Measurements from ENCODE around the gene MMRN2.
"Not testable (repeated sequence)": the region's sequence is repeated elsewhere in the genome, so short reads cannot be mapped to it uniquely, and the experiment has no call there.

The MMRN2 gene

GRCh38 chr10:86940076-86940475 is 17.3 kb downstream of the MMRN2 start:
- H3K27me3 ChIP-seq (ENCODE audit: control insufficient read depth in 1 of 2, insufficient read depth in 1 of 2, low read length in 2 of 2); H3K4me1 ChIP-seq (ENCODE audit: control insufficient read depth, insufficient read depth, low read depth, low read length); H3K27ac ChIP-seq (ENCODE audit: low read length, poor library complexity, severe bottlenecking); H2AFZ ChIP-seq (ENCODE audit: low read depth, low read length); H3K4ac ChIP-seq (ENCODE audit: low read depth in 1 of 2, low read length in 2 of 2); H3K23ac ChIP-seq (ENCODE audit: low read length in 2 of 2); H3K4me2 ChIP-seq (ENCODE audit: low read length, poor library complexity, severe bottlenecking); H3K14ac ChIP-seq (ENCODE audit: low read length in 2 of 2); H3K4me3 ChIP-seq (ENCODE audit: insufficient read depth in 1 of 2, low read depth in 1 of 2, low read length in 2 of 2); H2BK120ac ChIP-seq (ENCODE audit: low read depth, low read length); H4K8ac ChIP-seq (ENCODE audit: low read length); DNase-seq; H3K9me3 ChIP-seq (ENCODE audit: control insufficient read depth, low read length); H2BK12ac ChIP-seq (ENCODE audit: low read length in 2 of 2); H3K79me1 ChIP-seq (replicated peaks; ENCODE audit: low read length, poor library complexity, severe bottlenecking); H2BK15ac ChIP-seq (ENCODE audit: low read depth, poor library complexity, severe bottlenecking); H2BK5ac ChIP-seq (ENCODE audit: low read depth, low read length, poor library complexity, severe bottlenecking); H3K9ac ChIP-seq (ENCODE audit: low read length); H4K91ac ChIP-seq (ENCODE audit: low read length); H2AK5ac ChIP-seq (ENCODE audit: low read length, severe bottlenecking); H3K18ac ChIP-seq (ENCODE audit: low read depth in 1 of 2, low read length in 2 of 2): not testable (repeated sequence)
- peaks cover 0 to 20% of the 10 kb centered on the region in 2 experiments for H3K36me3 ChIP-seq (ENCODE audit: control insufficient read depth in 1 of 2, insufficient read depth in 2 of 2, low read depth in 1 of 2, low read length in 2 of 2)
- WGBS, result 95% methylated on average over 16 of the region's 16 CpGs

DNA sequence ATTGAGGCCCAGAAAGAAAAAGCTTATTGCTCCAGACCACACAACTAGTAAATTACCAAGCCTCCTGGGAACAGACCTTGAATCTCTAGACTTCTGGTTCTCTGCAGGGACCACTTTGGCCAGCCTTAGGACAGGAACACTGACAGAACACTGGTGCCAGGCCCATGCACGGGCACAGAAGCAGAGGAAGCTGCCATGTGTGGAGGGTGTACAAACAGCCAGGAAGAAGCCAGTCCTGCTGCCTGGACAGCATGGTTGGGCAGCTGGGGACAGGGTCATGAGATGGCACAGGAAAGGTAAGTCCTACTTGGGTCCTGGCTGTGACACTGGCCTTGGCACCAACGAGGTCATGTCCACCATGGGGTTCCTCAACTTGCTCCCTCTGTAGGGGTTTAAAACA is 19.2 kb downstream of the MMRN2 start:
- DNase-seq, result no peak
- H2AK5ac ChIP-seq (ENCODE audit: low read length, severe bottlenecking), result no peak overlapping the region
- H3K27me3 ChIP-seq (ENCODE audit: control insufficient read depth in 1 of 2, insufficient read depth in 1 of 2, low read length in 2 of 2), result no peaks in the 10 kb centered on the region
- peaks cover 13% of the 10 kb centered on the region for H3K4me1 ChIP-seq (ENCODE audit: control insufficient read depth, insufficient read depth, low read depth, low read length)
- H3K4ac ChIP-seq (ENCODE audit: low read depth in 1 of 2, low read length in 2 of 2), result no peak overlapping the region
- H3K14ac ChIP-seq (ENCODE audit: low read length in 2 of 2), result no peak overlapping the region
- no peak overlapping the region for H3K23ac ChIP-seq (ENCODE audit: low read length in 2 of 2)
- H2BK5ac ChIP-seq (ENCODE audit: low read depth, low read length, poor library complexity, severe bottlenecking), result no peak overlapping the region
- H3K4me3 ChIP-seq (ENCODE audit: insufficient read depth in 1 of 2, low read depth in 1 of 2, low read length in 2 of 2), result no peak overlapping the region
- no peak overlapping the region for H3K27ac ChIP-seq (ENCODE audit: low read length, poor library complexity, severe bottlenecking)
- no peak overlapping the region for H3K4me2 ChIP-seq (ENCODE audit: low read length, poor library complexity, severe bottlenecking)
- peaks cover 0 to 23% of the 10 kb centered on the region in 2 experiments for H3K36me3 ChIP-seq (ENCODE audit: control insufficient read depth in 1 of 2, insufficient read depth in 2 of 2, low read depth in 1 of 2, low read length in 2 of 2)
- no peaks in the 10 kb centered on the region for H3K9me3 ChIP-seq (ENCODE audit: control insufficient read depth, low read length)
- H3K79me1 ChIP-seq (replicated peaks; ENCODE audit: low read length, poor library complexity, severe bottlenecking), result no peaks in the 10 kb centered on the region
- no peak overlapping the region for H2BK120ac ChIP-seq (ENCODE audit: low read depth, low read length)
- WGBS, result 94% methylated on average over 2 of the region's 2 CpGs
- H4K8ac ChIP-seq (ENCODE audit: low read length), result peak overlapping the region; percentile 69
- H3K18ac ChIP-seq (ENCODE audit: low read depth in 1 of 2, low read length in 2 of 2), result no peak overlapping the region
- H2AFZ ChIP-seq (ENCODE audit: low read depth, low read length), result no peak overlapping the region
- H2BK12ac ChIP-seq (ENCODE audit: low read length in 2 of 2), result no peak overlapping the region
- peak overlapping the region; percentile 36 for H4K91ac ChIP-seq (ENCODE audit: low read length)
- H2BK15ac ChIP-seq (ENCODE audit: low read depth, poor library complexity, severe bottlenecking), result no peak overlapping the region
- H3K9ac ChIP-seq (ENCODE audit: low read length), result no peak overlapping the region

DNA sequence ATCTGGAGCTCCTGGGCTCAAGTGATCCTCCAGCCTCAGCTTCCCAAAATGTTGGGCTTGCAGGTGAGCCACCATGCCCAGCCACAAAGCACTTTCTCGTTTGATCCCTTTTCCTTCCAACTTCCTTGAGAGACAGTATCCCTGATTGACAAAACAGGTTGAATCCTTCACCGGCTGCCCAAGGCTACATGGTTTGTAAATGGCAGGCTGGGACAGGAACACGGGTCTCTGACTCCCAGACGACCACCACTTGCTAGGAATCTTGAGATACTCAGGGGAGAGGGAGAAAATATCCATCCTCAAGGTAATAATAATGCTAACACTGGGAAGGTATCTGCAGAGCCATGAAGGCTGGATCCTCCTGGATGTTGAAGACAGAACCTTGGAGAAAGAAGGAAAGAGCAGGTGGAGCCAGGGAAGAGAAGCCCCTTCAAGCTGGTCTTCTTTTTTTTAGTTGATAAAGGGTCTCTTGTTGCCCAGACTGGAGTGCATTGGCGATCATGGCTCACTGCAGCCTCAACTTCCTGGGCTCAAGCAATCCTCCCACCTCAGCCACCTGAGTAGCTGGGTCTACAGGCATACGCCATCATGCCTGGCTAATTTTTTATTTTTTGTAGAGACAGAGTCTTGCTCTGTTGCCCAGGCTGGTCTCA is 19.8 kb downstream of the MMRN2 start:
- Histone ChIP-seq H3K27ac (ENCODE audit: low read length, poor library complexity, severe bottlenecking) (no peak overlapping the region), H3K36me3 (ENCODE audit: control insufficient read depth in 1 of 2, insufficient read depth in 2 of 2, low read depth in 1 of 2, low read length in 2 of 2) (peaks cover 0 to 21% of the 10 kb centered on the region in 2 experiments), H4K91ac (ENCODE audit: low read length) (no peak overlapping the region), H2BK5ac (ENCODE audit: low read depth, low read length, poor library complexity, severe bottlenecking) (no peak overlapping the region), H3K14ac (ENCODE audit: low read length in 2 of 2) (no peak overlapping the region), H3K9me3 (ENCODE audit: control insufficient read depth, low read length) (no peaks in the 10 kb centered on the region), H3K27me3 (ENCODE audit: control insufficient read depth in 1 of 2, insufficient read depth in 1 of 2, low read length in 2 of 2) (no peaks in the 10 kb centered on the region), H3K79me1 (replicated peaks; ENCODE audit: low read length, poor library complexity, severe bottlenecking) (no peaks in the 10 kb centered on the region), H2AK5ac (ENCODE audit: low read length, severe bottlenecking) (no peak overlapping the region), H3K4ac (ENCODE audit: low read depth in 1 of 2, low read length in 2 of 2) (no peak overlapping the region), H4K8ac (ENCODE audit: low read length) (no peak overlapping the region), H2BK120ac (ENCODE audit: low read depth, low read length) (no peak overlapping the region), H3K18ac (ENCODE audit: low read depth in 1 of 2, low read length in 2 of 2) (no peak overlapping the region), H2AFZ (ENCODE audit: low read depth, low read length) (no peak overlapping the region), H2BK15ac (ENCODE audit: low read depth, poor library complexity, severe bottlenecking) (no peak overlapping the region), H3K4me1 (ENCODE audit: control insufficient read depth, insufficient read depth, low read depth, low read length) (peaks cover 13% of the 10 kb centered on the region), H2BK12ac (ENCODE audit: low read length in 2 of 2) (peak overlapping the region in 1 of 2 experiments; percentile 40), H3K4me2 (ENCODE audit: low read length, poor library complexity, severe bottlenecking) (no peak overlapping the region), H3K23ac (ENCODE audit: low read length in 2 of 2) (no peak overlapping the region), H3K4me3 (ENCODE audit: insufficient read depth in 1 of 2, low read depth in 1 of 2, low read length in 2 of 2) (no peak overlapping the region), H3K9ac (ENCODE audit: low read length) (no peak overlapping the region)
- 85% methylated on average over 6 of the region's 6 CpGs for WGBS
- no peak for DNase-seq

DNA sequence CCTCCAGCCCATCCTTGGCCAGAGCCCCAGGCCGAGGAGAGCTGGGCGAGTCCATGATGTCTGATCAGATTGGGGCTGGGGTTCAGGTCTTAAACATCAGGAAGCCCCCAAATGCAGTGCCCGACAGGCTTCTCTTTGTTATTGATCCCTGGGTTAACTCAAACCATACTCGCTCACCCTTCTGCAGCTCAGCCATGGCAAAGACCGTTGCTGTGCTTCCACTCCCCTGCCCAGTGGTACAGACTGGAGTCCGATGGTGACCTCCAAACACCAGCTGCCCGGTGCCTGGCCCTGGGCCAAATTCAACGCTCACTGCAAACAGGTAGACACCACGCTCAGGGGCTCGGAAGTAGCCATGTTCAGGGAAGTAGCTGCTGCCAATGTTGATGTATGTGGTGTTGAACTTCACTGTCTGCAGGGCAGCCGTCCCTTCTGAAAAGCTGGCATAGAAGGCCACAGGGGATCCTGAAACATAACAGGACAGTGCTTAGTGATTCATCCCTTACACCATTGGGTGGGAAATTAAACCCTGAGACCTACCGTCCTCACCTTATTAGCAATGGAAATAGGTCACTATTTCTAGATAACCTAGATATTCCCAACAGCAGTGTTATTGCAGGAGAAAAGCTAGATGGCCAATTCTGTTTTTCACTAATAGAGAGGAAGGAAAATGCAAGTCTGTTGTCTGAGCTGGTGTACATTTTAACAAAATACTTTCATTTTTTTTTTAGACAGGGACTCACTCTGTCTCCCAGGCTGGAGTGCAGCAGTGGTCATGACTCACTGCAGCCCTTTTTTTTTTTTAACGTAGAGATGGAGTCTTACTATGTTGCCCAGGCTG is 20.5 kb downstream of the MMRN2 start:
- Histone ChIP-seq H2BK15ac (ENCODE audit: low read depth, poor library complexity, severe bottlenecking) (no peak overlapping the region), H3K27me3 (ENCODE audit: control insufficient read depth in 1 of 2, insufficient read depth in 1 of 2, low read length in 2 of 2) (no peaks in the 10 kb centered on the region), H3K23ac (ENCODE audit: low read length in 2 of 2) (no peak overlapping the region), H3K9ac (ENCODE audit: low read length) (peak overlapping the region; percentile 11), H2AK5ac (ENCODE audit: low read length, severe bottlenecking) (no peak overlapping the region), H3K36me3 (ENCODE audit: control insufficient read depth in 1 of 2, insufficient read depth in 2 of 2, low read depth in 1 of 2, low read length in 2 of 2) (peaks cover 0 to 21% of the 10 kb centered on the region in 2 experiments), H3K4me1 (ENCODE audit: control insufficient read depth, insufficient read depth, low read depth, low read length) (peaks cover 13% of the 10 kb centered on the region), H4K91ac (ENCODE audit: low read length) (no peak overlapping the region), H3K9me3 (ENCODE audit: control insufficient read depth, low read length) (no peaks in the 10 kb centered on the region), H3K14ac (ENCODE audit: low read length in 2 of 2) (no peak overlapping the region), H2AFZ (ENCODE audit: low read depth, low read length) (no peak overlapping the region), H2BK5ac (ENCODE audit: low read depth, low read length, poor library complexity, severe bottlenecking) (no peak overlapping the region), H3K18ac (ENCODE audit: low read depth in 1 of 2, low read length in 2 of 2) (no peak overlapping the region), H3K79me1 (replicated peaks; ENCODE audit: low read length, poor library complexity, severe bottlenecking) (no peaks in the 10 kb centered on the region), H3K27ac (ENCODE audit: low read length, poor library complexity, severe bottlenecking) (no peak overlapping the region), H3K4me2 (ENCODE audit: low read length, poor library complexity, severe bottlenecking) (no peak overlapping the region), H4K8ac (ENCODE audit: low read length) (no peak overlapping the region), H2BK120ac (ENCODE audit: low read depth, low read length) (no peak overlapping the region), H3K4me3 (ENCODE audit: insufficient read depth in 1 of 2, low read depth in 1 of 2, low read length in 2 of 2) (no peak overlapping the region), H2BK12ac (ENCODE audit: low read length in 2 of 2) (no peak overlapping the region), H3K4ac (ENCODE audit: low read depth in 1 of 2, low read length in 2 of 2) (no peak overlapping the region)
- DNase-seq, result peak; percentile 62
- 90% methylated on average over 12 of the region's 13 CpGs for WGBS

Measured in mesenchymal stem cell (in vitro differentiated cells and primary cell).